Thyroid gland (tissue), 4 donors: ENCODE results near the gene PTGES. TPM values are rescaled to one million over a fixed set of nuclear protein-coding genes. Genes with fewer than 3 reads are reported as not detected.

Experiments
- DNase-seq, 2 donors: peaks; one replicate each; pipeline ENCODE4 v3.0.0-alpha.2; 2019
- H3K27ac ChIP-seq, 3 donors: fragments of 200-600 bp; sonication (generic); 1 replicate in 2 of 3; 2 replicates in 1 of 3; pipeline ENCODE4 v1.5.1; 2016 to 2019; ENCODE audit warnings: mild to moderate bottlenecking in 1 of 3, moderate library complexity in 1 of 3
- H3K27me3 ChIP-seq: fragments of 200-600 bp; sonication (generic); one replicate; pipeline ENCODE4 v1.5.1; 2019
- H3K36me3 ChIP-seq, 2 donors: fragments of 200-600 bp; sonication (generic); one replicate each; pipeline ENCODE4 v1.5.1; 2016 to 2019
- H3K4me1 ChIP-seq, 2 donors: fragments of 200-600 bp; sonication (generic); one replicate each; pipeline ENCODE4 v1.5.1; 2017 to 2019
- H3K4me3 ChIP-seq, 3 donors: fragments of 200-600 bp; sonication (generic); replicated peaks in 1 of 3; 1 replicate in 2 of 3; 2 replicates in 1 of 3; pipeline ENCODE4 v1.5.1; 2016; ENCODE audit warnings: mild to moderate bottlenecking in 1 of 3
- H3K9me3 ChIP-seq: fragments of 200-600 bp; sonication (generic); one replicate; pipeline ENCODE4 v1.5.1; 2017
- POLR2A ChIP-seq, 2 donors: fragments of 450-650 bp; IDR thresholded peaks; one replicate each; pipeline ENCODE4 v1.6.1; 2017; ENCODE audit warnings: antibody characterized with exemption in 2 of 2, mild to moderate bottlenecking in 2 of 2, moderate library complexity in 1 of 2
- WGBS, 2 donors: methylation state at CpG; one replicate each; pipeline ENCODE4 v1.1.5; 2017; 5-methylcytosine and 5-hydroxymethylcytosine counted together
- intact Hi-C: fragments of 100-400 bp; cut with DNase I; formaldehyde crosslinking; loops from one replicate; pipeline ENCODE4 v1.15.1; 2023
- total RNA-seq, 4 donors: library from RNA; depleted of rRNA; stranded (reverse); fragments of >200 nt; gene quantifications; one replicate each; pipeline ENCODE4 v1.2.3, GENCODE V29; 2016
- TF ChIP-seq, protein P1 (sequence below), 6 experiments: fragments of 200-600 bp in 3 of 6; fragments of 450-650 bp in 3 of 6; sonication (generic) in 3 of 6; IDR thresholded peaks; one replicate each; pipeline ENCODE4 v1.5.1; 2016 to 2019; ENCODE audit warnings: antibody characterized with exemption in 6 of 6, mild to moderate bottlenecking in 2 of 6, inconsistent platforms in 1 of 6, moderate library complexity in 1 of 6

PTGES gene
- total RNA-seq, 4 donors from 2014 or later, result 0.29 to 5.3 (median 2.3) TPM

DNA sequence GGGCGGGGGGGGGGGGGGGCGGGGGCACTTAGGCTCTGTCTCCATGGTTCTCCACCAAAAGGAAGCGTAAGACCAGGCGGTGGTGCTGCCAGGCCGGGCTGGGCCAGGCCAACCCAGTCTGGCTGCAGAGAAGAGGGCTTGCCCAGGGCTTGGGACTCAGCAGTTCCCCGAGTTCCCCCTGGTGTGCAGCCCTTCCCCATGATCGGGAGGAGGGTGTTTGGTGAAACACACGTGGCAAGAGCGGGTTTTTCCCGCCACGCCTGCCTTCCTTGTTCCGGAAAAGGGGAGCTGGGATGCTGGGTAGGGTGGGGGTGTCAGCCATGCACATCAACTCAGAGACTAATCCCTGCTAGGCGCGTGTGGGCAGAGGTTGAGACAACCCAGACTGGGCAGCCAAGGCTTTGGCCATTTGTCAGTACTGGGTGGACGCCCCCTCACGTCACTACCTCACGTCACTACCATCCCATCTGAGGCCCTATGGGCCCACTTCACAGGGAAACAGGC lies 54.5 kb downstream of the PTGES start:
- Histone ChIP-seq H3K27me3 (peaks cover 4% of the 10 kb centered on the region), H3K27ac (peak overlapping the region in 2 of 3 donors; percentile 53 to 58), H3K36me3 (no peaks in the 10 kb centered on the region), H3K4me3 (no peak overlapping the region), H3K9me3 (no peaks in the 10 kb centered on the region), H3K4me1 (peaks cover 6 to 23% of the 10 kb centered on the region in 2 donors)
- 52 to 64% methylated on average over 9 to 13 of the region's 17 CpGs for WGBS, 2 donors
- peak; percentile 27 to 36 for DNase-seq
- intact Hi-C loops, result no loop called here
- TF ChIP-seq POLR2A (IDR thresholded peaks at IDR 0.05), result peak in 1 of 2 donors; percentile 22
- TF ChIP-seq, protein P1, sequence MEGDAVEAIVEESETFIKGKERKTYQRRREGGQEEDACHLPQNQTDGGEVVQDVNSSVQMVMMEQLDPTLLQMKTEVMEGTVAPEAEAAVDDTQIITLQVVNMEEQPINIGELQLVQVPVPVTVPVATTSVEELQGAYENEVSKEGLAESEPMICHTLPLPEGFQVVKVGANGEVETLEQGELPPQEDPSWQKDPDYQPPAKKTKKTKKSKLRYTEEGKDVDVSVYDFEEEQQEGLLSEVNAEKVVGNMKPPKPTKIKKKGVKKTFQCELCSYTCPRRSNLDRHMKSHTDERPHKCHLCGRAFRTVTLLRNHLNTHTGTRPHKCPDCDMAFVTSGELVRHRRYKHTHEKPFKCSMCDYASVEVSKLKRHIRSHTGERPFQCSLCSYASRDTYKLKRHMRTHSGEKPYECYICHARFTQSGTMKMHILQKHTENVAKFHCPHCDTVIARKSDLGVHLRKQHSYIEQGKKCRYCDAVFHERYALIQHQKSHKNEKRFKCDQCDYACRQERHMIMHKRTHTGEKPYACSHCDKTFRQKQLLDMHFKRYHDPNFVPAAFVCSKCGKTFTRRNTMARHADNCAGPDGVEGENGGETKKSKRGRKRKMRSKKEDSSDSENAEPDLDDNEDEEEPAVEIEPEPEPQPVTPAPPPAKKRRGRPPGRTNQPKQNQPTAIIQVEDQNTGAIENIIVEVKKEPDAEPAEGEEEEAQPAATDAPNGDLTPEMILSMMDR (IDR thresholded peaks at IDR 0.05), result no peak

DNA sequence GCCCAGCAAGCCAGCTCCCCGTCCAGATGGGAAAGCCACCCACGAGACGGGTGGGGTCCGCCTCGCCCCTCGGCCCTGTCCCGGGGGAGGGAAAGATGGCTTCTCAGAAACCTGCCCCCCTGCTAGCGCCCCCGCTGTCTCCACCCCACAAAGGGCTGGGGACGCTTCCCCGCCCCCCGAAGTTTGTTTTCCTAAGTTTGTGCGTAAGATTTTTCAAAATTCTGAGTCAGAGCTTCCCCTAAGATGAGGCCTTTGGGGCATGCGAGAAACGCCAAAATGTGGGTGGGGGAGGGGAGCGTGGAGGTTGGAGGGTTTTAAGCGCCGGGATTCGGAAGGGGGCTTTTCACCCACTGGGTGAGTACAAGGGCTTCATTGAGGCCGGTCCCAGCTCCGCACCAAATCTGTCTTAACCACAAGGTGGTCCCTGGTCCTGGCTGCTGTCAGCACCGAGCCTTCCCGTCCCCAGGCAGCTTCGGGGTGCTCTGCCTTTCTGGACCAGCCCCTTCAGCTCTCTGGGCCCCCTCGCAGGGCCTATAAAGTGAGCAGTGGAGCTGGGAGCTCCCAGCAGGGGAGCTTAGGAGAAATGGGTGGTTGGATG lies 55.1 kb downstream of the PTGES start:
- TF ChIP-seq, protein P1 (IDR thresholded peaks at IDR 0.05), result no peak
- no peak for TF ChIP-seq POLR2A (IDR thresholded peaks at IDR 0.05)
- Histone ChIP-seq H3K27ac (peak overlapping the region; percentile 53 to 58 (median 53)), H3K27me3 (peaks cover 4% of the 10 kb centered on the region), H3K4me1 (peaks cover 6 to 19% of the 10 kb centered on the region in 2 donors), H3K4me3 (peak overlapping the region in 1 of 3 donors; percentile 11), H3K36me3 (no peaks in the 10 kb centered on the region), H3K9me3 (no peaks in the 10 kb centered on the region)
- 3% methylated on average over 21 of the region's 25 CpGs; no CpG with 5 or more reads in 1 of the 2 donors for WGBS, 2 donors
- intact Hi-C loops, result no loop called here
- peak in 1 of 2 donors; percentile 17 for DNase-seq

DNA sequence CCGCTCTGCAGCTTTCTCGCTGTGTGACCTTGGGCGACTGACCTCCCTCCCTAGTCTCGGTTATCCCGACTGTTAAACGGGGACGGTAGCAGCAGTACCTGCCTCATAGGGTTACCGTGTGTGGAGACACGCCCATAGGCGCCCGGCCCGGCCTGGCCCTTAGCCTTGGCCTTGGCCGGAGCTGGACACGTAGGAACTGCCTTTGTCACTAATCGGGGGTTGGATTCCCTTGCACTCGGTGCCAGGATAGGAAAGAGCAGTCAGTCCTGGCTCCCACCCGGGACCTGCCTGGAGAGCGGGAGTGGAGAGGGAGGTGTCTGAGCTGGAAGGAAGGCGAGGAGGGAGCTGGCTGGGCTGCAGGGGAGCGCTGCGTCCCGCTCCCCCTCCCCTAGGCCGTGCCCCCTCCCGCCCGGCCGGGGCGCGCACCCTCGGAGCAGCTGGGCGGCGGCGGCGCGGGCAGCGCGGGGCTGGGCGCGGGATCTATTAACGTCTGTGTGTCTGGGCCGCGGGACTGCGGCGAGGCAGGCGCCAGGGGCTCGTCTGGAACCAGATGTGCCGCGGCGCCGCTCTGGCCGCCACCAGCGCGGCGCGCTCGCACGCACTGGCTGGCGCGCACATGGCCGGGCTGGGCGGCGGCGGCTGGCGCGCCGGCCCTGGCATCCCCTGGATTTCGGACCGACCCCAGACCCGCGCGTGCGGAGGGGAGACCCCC lies 55.7 kb downstream of the PTGES start:
- TF ChIP-seq, protein P1 (IDR thresholded peaks at IDR 0.05), result no peak
- Histone ChIP-seq H3K9me3 (no peaks in the 10 kb centered on the region), H3K27ac (peak overlapping the region; percentile 53 to 58 (median 53)), H3K4me3 (peak overlapping the region in 1 of 3 donors; percentile 11), H3K36me3 (no peaks in the 10 kb centered on the region), H3K27me3 (peaks cover 4% of the 10 kb centered on the region), H3K4me1 (peaks cover 6 to 16% of the 10 kb centered on the region in 2 donors)
- WGBS, 2 donors, result 5 to 7% methylated on average over 17 to 32 of the region's 71 CpGs
- intact Hi-C loops, result no loop called here
- DNase-seq, result peak; percentile 9 to 15

DNA sequence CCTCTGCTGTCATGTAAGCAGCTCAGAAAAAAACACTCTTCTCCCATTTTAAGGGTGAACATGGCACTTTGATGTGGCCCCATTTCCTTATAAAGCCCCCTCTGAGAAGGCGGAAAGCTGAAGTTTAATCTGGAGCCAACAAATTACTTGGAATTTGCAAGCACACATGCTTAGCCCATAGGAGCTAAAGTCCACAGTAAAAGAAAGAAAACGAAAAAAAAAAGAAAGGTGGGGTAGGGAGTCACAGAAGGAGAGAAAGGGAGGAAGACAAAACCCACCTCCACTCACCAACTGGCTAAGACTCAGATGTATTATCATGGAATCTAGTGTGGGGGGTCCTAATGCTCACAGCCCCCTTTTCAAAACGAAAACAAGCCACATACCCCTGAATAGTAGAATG lies 57.0 kb downstream of the PTGES start:
- intact Hi-C loops, result no loop called here
- H3K9me3 ChIP-seq, result no peaks in the 10 kb centered on the region
- H3K4me1 ChIP-seq, result peaks cover 6 to 16% of the 10 kb centered on the region in 2 donors
- no peak overlapping the region for H3K27ac ChIP-seq
- no peak for DNase-seq
- H3K36me3 ChIP-seq, result no peaks in the 10 kb centered on the region
- H3K4me3 ChIP-seq, result no peak overlapping the region
- no peak for TF ChIP-seq POLR2A (IDR thresholded peaks at IDR 0.05)
- TF ChIP-seq, protein P1 (IDR thresholded peaks at IDR 0.05), result no peak
- WGBS, 2 donors, result 77 to 78% methylated on average over 3 of the region's 3 CpGs
- H3K27me3 ChIP-seq, result peaks cover 4% of the 10 kb centered on the region

DNA sequence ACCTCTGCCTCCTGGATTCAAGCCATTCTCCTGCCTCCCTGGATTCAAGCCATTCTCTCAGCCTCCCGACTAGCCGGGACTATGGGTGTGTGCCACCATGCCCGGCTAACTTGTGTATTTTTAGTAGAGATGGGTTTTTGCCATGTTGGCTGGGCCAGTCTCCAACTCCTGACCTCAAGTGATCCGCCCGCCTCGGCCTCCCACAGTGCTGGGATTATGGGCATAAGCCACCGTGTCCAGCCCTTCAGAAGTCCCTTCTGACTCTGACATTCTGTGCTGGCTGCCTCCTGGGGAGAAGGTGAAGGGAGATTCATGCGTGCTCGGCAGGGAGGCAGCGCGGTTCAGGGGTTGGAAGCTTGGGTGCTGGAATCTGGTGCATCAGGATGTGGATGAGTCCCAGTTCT lies 58.6 kb downstream of the PTGES start:
- H3K36me3 ChIP-seq, result no peaks in the 10 kb centered on the region
- peaks cover 6 to 16% of the 10 kb centered on the region in 2 donors for H3K4me1 ChIP-seq
- H3K4me3 ChIP-seq, result no peak overlapping the region
- DNase-seq, result peak in 1 of 2 donors; percentile 5
- intact Hi-C loops, result no loop called here
- H3K27ac ChIP-seq, result peak overlapping the region in 1 of 3 donors; percentile 45
- TF ChIP-seq, protein P1 (IDR thresholded peaks at IDR 0.05), result no peak
- no peak for TF ChIP-seq POLR2A (IDR thresholded peaks at IDR 0.05)
- no peaks in the 10 kb centered on the region for H3K9me3 ChIP-seq
- WGBS, 2 donors, result 40 to 54% methylated on average over 2 to 11 of the region's 11 CpGs
- H3K27me3 ChIP-seq, result peaks cover 4% of the 10 kb centered on the region
